NB4 (cell line): ENCODE results near the gene NOB1.

Experiments used
- CTCF ChIP-seq: IDR thresholded peaks from one replicate; pipeline ENCODE4 v1.5.1; 2012; ENCODE audit warnings: low read depth, low read length
- MAX ChIP-seq: IDR thresholded peaks from 2 replicates; pipeline ENCODE4 v1.6.1; 2011; ENCODE audit warnings: low read depth, low read length
- POLR2A ChIP-seq: IDR thresholded peaks from 2 replicates; pipeline ENCODE4 v1.6.1; 2011; ENCODE audit warnings: mild to moderate bottlenecking; ENCODE audit not compliant: insufficient read length; ENCODE audit errors: extremely low read depth

DNA sequence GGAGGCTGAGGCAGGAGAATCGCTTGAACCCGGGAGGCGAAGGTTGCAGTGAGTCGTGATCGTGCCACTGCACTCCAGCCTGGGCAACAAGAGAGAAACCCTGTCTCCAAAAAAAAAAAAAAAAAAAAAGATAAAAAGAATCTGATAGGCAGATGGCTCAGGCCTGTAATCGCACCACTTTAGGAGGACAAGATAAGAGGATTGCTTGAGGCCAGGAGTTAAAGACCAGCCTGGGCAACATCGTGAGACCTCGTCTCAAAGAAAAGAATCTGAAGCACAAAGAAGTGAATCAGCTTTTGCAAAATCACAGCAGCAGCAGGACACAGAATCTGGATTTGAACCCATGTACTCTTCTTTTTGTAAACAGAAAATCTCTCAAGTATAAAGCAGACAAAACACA is 7.6 kb downstream of the NOB1 start:
- TF ChIP-seq CTCF (no peak), MAX (no peak), POLR2A (no peak)
